NCI-H345 (cell line): ENCODE results near the gene FGFBP2.

Experiments used
- DNase-seq: peaks from one replicate; lab custom pipeline; 2025; lab: John Stamatoyannopoulos, UW

Gene FGFBP2

DNA sequence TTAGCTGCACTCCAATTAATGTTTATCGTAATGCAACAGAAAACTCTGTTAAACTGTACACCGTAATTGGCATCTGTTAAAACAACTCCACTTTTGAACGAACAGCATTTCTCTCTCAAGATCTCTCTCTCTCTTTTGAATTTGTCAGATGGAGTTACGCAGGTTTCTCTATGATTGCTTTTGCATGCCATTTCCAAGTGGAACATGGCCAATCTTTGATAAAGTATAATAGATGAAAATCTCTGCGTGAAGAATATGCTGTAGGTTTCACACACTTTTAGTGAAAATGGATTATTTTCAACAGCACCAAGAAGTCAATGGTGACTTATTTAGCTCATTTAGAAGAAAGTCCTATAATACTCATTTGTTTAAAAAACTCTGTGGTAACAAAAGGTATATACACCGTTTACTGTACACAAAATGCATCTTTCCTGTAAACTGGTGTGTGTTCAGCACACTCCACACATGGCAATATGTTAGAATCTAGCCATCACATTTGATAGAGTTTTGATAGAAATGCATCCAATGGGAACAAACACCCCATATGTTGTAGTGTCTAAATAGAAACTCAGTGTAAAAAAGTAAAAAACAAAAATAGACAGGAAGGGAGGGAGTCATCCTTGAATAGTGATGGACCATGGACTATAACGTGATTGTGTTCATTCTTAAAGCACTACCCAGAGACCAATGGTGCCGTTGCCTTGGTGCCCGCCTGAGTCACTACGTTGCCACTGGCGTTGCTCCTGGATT lies 5.8 kb upstream of the FGFBP2 start:
- no peak for DNase-seq

- DNase-seq: no peak
Measured at GRCh38 chr4:15965325-15965724, 2.4 kb upstream of the FGFBP2 start.

GRCh38 chr4:15964159-15964558 lies 1.2 kb upstream of the FGFBP2 start:
- DNase-seq: no peak

DNA sequence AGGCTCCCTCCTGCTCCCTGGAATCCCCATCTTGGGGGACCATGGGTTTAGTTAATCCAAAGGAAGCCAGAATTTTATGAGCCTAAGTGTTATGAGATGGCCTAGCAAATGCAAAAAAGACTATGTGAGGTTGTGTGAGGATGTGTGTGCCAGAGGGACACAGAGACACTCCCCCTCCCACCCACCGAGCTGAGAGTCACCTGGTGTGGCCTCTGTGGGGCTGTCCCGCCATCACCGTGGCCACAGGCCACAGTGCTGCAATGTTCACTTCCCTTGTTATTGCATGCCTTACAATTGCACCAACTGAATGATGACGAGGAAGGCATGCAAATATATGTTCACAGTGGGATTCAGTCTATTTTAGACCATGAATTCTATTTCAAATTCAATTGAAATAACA lies 601 bp upstream of the FGFBP2 start:
- DNase-seq: no peak

DNA sequence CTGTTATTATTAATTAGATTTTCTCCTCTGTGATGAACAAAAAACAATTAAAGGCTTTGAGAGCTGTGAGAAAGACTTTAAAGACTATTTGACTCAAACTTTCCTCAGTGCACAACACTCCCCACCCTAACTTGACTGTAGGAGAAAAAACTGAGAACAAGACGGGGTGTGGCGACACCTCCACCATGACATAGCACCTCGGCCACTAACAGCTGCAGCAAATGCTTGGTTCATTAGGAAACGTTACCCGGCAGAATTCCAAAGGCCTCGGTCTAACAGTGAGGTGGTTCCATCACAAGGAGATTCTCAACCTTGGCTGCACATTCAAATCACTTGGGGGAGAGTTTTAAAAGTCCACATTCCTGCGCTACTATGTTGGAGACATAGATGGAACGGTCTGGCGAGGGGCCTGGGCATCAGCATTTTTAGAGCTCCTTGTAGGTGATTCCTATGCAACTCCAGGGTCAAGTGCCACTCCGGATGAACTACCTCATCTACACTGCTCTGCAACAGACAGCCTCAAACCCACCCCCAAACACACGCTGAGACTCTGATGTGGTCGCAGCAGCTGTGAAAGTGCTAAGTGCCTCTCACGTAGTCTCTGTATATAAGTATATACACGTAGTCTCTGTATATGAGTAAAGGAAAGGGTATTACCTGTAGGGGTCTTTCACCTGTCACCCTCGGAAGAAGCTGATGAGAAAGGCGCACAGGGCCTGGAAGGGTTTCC lies 1.0 kb downstream of the FGFBP2 start:
- no peak for DNase-seq

DNA sequence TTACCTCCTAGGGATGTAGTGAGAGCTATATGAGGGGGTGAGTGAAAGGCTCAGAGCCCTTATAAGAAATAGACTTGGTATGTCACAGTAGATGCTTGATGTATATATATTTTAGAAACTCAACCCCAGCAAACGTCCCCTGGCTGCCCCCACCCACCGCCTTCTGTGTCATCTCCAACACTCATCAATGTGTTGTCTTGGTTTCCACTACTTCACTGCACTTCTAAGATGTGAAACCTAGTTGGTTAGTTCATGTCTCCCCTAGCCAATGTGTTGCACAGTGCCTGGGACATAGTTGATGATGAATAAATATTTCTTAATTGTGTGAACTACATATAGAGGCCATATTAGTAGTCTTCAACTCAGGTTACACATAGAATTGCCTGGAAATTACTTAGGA lies 4.4 kb downstream of the FGFBP2 start:
- no peak for DNase-seq

GRCh38 chr4:15956179-15956850 lies 6.7 kb downstream of the FGFBP2 start:
- DNase-seq: peak; percentile 59

GRCh38 chr4:15955670-15956069 lies 7.3 kb downstream of the FGFBP2 start:
- DNase-seq: no peak

GRCh38 chr4:15953625-15954024 lies 9.3 kb downstream of the FGFBP2 start:
- no peak for DNase-seq

GRCh38 chr4:15951781-15952180 lies 11.2 kb downstream of the FGFBP2 start:
- DNase-seq: no peak

DNA sequence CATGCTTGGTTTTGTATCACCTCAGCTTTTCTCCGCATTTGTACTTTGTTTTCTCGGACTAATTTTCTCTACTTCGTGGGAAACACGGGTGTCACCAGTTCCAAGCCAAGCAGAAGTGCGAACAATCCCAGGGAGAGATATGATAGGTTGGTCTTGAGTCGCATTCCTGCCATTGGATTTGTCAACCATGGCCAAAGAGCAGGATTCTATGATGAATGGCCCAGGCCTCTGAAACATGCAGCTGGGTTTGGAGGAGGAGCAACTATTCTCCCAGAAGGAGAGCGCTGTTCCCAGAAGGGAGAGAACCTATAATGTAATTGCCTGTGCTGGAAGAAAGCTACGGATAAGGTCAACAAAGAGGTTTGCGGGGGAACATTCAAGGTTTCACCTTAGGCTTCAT lies 14.1 kb downstream of the FGFBP2 start:
- DNase-seq: no peak

GRCh38 chr4:15947684-15948083 lies 15.3 kb downstream of the FGFBP2 start:
- DNase-seq: no peak

GRCh38 chr4:15945516-15945915 lies 17.5 kb downstream of the FGFBP2 start:
- no peak for DNase-seq

- DNase-seq: no peak
Measured at GRCh38 chr4:15944895-15945294, 18.1 kb downstream of the FGFBP2 start.

- DNase-seq: no peak
Measured at GRCh38 chr4:15942283-15942682, 20.7 kb downstream of the FGFBP2 start.

DNA sequence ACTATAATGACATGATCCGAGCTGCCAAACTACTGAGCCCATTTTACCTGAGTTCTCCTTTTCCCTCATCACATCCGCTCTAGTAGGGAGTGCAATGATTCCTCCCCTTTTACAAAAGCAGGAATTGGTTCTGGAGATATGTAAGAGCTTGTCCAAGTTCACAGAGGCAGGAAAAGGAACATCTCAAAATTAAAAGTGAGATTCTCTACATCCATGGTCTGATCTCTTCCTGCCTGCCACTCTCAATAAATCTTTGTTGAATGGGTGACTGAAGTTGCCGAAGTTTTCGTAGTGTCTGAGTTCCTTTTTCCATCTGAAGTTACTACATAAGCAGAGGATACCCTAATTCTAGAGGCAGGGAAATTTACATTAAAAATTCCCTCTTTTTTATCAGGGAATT lies 24.3 kb downstream of the FGFBP2 start, which contains the start of gene FGFBP1:
FGFBP1 (minus strand) TSS at position 101 of the 400 bp plus-strand sequence. CDS start 2,108 bp downstream, outside the sequence.
- no peak for DNase-seq

DNA sequence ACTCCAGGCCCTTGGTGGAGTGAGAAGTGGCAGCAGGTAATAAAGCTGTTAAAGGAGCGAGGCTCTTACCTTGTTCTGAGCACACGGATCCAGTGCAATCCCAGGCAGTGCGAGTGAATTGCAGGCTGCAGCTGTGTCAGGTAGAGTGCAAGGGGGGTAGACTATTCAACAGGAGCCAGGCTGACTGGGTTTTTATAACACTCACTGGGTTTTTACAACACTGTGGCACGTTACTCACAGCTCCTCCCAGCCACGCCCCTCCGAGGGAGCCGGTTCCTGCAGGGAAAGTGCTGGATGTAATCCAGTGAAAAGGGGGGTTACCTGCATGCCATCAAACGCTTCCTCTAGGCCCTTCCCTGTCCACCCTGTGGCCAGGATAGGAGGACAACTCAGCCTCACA lies 24.8 kb downstream of the FGFBP2 start:
- peak; percentile 25 for DNase-seq

DNA sequence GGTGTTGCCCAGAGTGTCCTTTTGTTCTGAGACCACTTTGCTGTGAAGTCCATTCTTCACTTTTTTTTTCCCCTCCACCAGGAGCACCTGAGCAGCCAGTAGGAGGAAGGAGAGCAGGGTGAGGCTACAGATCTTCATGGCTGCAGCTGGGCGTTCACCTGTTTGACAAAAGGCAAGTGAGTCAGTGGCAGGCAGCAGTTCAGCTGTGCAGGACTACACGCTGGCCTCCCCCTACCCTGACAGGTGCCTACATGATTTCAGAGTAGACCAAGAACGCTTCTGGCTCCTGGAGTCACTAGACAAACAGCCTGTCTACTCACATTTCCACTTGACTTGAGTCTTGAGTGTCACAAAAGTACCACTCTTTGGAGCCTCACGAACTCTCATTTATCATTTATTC lies 26.5 kb downstream of the FGFBP2 start:
- peak; percentile 63 for DNase-seq

- DNase-seq: no peak
Measured at GRCh38 chr4:15935504-15936402, 27.2 kb downstream of the FGFBP2 start.

- DNase-seq: no peak
Measured at GRCh38 chr4:15934259-15934658, 28.7 kb downstream of the FGFBP2 start.

- DNase-seq: no peak
Measured at GRCh38 chr4:15931451-15932210, 31.3 kb downstream of the FGFBP2 start.
